Smooth muscle cell (in vitro differentiated cells): ENCODE measurements around the gene ITGA3. TPM values are rescaled to one million over a fixed set of nuclear protein-coding genes. Genes with fewer than 3 reads are reported as not detected.

Experiments
- DNase-seq: peaks from one replicate; lab custom pipeline; 2025; ENCODE audit not compliant: unreplicated experiment; lab: John Stamatoyannopoulos, UW
- H2AFZ ChIP-seq: fragments of 200-600 bp; sonication (generic); 2 replicates; pipeline ENCODE4 v1.6.0; 2016; ENCODE audit warnings: antibody characterized with exemption, low read depth, mild to moderate bottlenecking
- H3F3A ChIP-seq: fragments of 200-600 bp; sonication (generic); 2 replicates; pipeline ENCODE4 v1.6.0; 2017; ENCODE audit warnings: antibody characterized with exemption, low read depth
- H3K27ac ChIP-seq: fragments of 200-600 bp; sonication (generic); 2 replicates; pipeline ENCODE4 v1.5.1; 2016; ENCODE audit warnings: low read depth, mild to moderate bottlenecking
- H3K27me3 ChIP-seq: fragments of 200-600 bp; sonication (generic); 2 replicates; pipeline ENCODE4 v1.6.1; 2016; ENCODE audit warnings: low read depth, mild to moderate bottlenecking
- H3K36me3 ChIP-seq: fragments of 200-600 bp; sonication (generic); 2 replicates; pipeline ENCODE4 v1.5.1; 2016; ENCODE audit warnings: low read depth
- H3K4me1 ChIP-seq: fragments of 200-600 bp; sonication (generic); 2 replicates; pipeline ENCODE4 v1.5.1; 2016; ENCODE audit warnings: low read depth
- H3K4me2 ChIP-seq: fragments of 200-600 bp; sonication (generic); 2 replicates; pipeline ENCODE4 v1.6.0; 2016; ENCODE audit warnings: mild to moderate bottlenecking
- H3K4me3 ChIP-seq: fragments of 200-600 bp; sonication (generic); 2 replicates; pipeline ENCODE4 v1.5.1; 2016; ENCODE audit warnings: mild to moderate bottlenecking
- H3K79me2 ChIP-seq: fragments of 200-600 bp; sonication (generic); 2 replicates; pipeline ENCODE4 v1.6.0; 2016; ENCODE audit warnings: low read depth, mild to moderate bottlenecking
- H3K9ac ChIP-seq: fragments of 200-600 bp; sonication (generic); 2 replicates; pipeline ENCODE4 v1.6.0; 2016; ENCODE audit warnings: low read depth
- H3K9me3 ChIP-seq: fragments of 200-600 bp; sonication (generic); replicated peaks from 2 replicates; pipeline ENCODE4 v1.5.1; 2016; ENCODE audit warnings: low read depth
- H4K20me1 ChIP-seq: fragments of 200-600 bp; sonication (generic); 2 replicates; pipeline ENCODE4 v1.6.0; 2016; ENCODE audit warnings: low read depth
- CTCF ChIP-seq: fragments of 200-600 bp; sonication (generic); IDR thresholded peaks from 2 replicates; pipeline ENCODE4 v1.5.1; 2017; ENCODE audit warnings: borderline replicate concordance, mild to moderate bottlenecking, antibody characterized with exemption; ENCODE audit not compliant: insufficient read depth, poor library complexity, severe bottlenecking
- WGBS: methylation state at CpG from one replicate; pipeline ENCODE4 v1.1.7; 2016; ENCODE audit warnings: low lambda C conversion rate; 5-methylcytosine and 5-hydroxymethylcytosine counted together
- polyA plus RNA-seq: library from polyadenylated mRNA; unstranded; fragments of >200 nt; fragmentation: Nextera tagmentation; extraction: Ambion mirVana; gene quantifications from 2 replicates; pipeline ENCODE4 v1.2.1, GENCODE V29; 2016
- total RNA-seq: library from RNA; depleted of rRNA; stranded (reverse); fragments of >200 nt; gene quantifications from 2 replicates; pipeline ENCODE4 v1.2.3, GENCODE V29; 2014

Gene ITGA3
- total and polyA plus RNA-seq, 2 experiments from 2014 or later: 30.0 to 44.7 TPM

DNA sequence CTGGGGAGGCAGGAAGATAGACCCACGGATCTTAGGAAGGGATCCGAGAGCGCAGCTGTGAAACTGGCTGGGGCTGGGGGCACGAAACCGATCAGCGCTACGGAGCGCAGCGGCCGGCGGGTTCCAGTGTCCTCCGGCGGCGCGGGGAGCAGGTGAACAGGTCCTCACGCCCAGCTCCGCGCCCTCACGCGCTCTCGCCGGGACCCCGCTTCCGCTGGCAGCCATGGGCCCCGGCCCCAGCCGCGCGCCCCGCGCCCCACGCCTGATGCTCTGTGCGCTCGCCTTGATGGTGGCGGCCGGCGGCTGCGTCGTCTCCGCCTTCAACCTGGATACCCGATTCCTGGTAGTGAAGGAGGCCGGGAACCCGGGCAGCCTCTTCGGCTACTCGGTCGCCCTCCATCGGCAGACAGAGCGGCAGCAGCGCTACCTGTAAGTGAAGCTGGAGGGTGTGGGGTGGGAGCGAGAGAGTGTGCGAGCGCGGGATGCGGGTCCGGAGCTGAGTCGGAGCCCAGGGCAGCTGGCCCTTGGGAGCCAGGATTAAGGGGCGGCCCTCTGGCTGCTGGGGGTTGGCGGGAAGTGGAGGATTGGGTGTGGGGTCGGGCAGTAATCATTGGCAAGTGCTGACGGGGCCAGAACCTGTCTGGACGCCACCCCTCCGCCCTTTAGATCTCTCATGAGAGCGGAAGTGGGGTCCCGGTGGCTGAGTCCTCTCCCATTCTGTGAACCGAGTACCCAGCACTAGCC is 479 bp downstream of the ITGA3 start:
- 1% methylated on average over 56 of the region's 64 CpGs for WGBS
- peaks cover 31% of the 10 kb centered on the region for H3K4me1 ChIP-seq
- peak; percentile 18 for TF ChIP-seq CTCF
- H2AFZ ChIP-seq: peak overlapping the region; percentile 70
- no peaks in the 10 kb centered on the region for H3K9me3 ChIP-seq
- no peak for DNase-seq
- peaks cover 20% of the 10 kb centered on the region for H4K20me1 ChIP-seq
- H3K4me3 ChIP-seq: peak overlapping the region; percentile 76
- no peaks in the 10 kb centered on the region for H3K36me3 ChIP-seq
- H3F3A ChIP-seq: peaks cover 25% of the 10 kb centered on the region
- H3K9ac ChIP-seq: peak overlapping the region; percentile 37
- peak overlapping the region; percentile 94 for H3K4me2 ChIP-seq
- peaks cover 29% of the 10 kb centered on the region for H3K79me2 ChIP-seq
- H3K27me3 ChIP-seq: no peaks in the 10 kb centered on the region
- H3K27ac ChIP-seq: peak overlapping the region; percentile 62

DNA sequence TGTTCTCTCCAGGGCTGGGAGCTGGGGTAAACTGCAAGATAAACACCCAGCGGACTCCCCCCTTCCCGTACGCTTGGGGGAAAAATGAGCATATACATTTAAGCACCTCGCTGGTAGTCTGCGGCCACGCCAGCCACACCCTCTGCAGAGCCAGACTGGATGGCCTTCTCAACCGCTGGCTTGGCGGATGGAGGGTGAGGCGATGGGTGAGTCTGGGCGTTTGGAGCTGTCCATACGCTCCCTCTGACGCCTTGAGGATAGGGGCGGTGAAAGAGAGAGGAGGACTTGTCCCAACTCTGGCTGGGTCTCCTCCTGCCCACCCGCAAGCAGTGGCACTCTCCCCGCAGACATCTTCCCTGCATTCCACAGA is 1.0 kb downstream of the ITGA3 start:
- Histone ChIP-seq H2AFZ (no peak overlapping the region), H3K27me3 (no peaks in the 10 kb centered on the region), H4K20me1 (peaks cover 20% of the 10 kb centered on the region), H3K4me3 (peak overlapping the region; percentile 76), H3K79me2 (peaks cover 33% of the 10 kb centered on the region), H3K9ac (peak overlapping the region; percentile 37), H3F3A (peaks cover 25% of the 10 kb centered on the region), H3K27ac (peak overlapping the region; percentile 14), H3K9me3 (no peaks in the 10 kb centered on the region), H3K4me1 (peaks cover 31% of the 10 kb centered on the region), H3K36me3 (no peaks in the 10 kb centered on the region), H3K4me2 (peak overlapping the region; percentile 94)
- WGBS: 6% methylated on average over 15 of the region's 15 CpGs
- no peak for TF ChIP-seq CTCF
- no peak for DNase-seq

DNA sequence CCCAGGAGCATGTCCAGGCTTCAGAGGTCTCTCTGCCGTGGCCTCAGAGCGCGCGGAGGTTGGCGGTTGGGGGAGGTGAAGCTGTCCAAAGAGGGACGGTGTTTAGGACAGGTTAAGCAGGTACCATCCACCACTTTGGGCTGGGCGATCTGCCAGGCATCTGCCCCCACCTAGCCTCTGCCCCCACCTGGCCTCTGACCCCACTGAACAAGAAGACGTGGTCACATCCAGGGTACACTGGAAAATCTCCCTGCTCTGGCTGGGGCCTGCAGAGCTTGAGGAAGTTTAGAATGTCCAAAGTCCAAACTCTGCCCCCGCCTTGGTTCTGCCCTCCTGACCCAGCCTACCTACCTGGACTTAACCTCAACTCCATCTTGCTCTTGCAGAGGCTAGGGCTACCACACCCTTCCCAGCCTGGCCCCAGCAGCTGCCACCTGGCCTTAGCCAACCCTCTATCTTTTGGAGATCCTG is 1.6 kb downstream of the ITGA3 start:
- no peaks in the 10 kb centered on the region for H3K27me3 ChIP-seq
- peaks cover 30% of the 10 kb centered on the region for H3K4me1 ChIP-seq
- peaks cover 25% of the 10 kb centered on the region for H3F3A ChIP-seq
- H3K27ac ChIP-seq: no peak overlapping the region
- 88% methylated on average over 9 of the region's 9 CpGs for WGBS
- no peak overlapping the region for H2AFZ ChIP-seq
- H3K79me2 ChIP-seq: peaks cover 33% of the 10 kb centered on the region
- peaks cover 20% of the 10 kb centered on the region for H4K20me1 ChIP-seq
- no peak overlapping the region for H3K9ac ChIP-seq
- DNase-seq: no peak
- H3K9me3 ChIP-seq: no peaks in the 10 kb centered on the region
- no peak for TF ChIP-seq CTCF
- peak overlapping the region; percentile 94 for H3K4me2 ChIP-seq
- no peaks in the 10 kb centered on the region for H3K36me3 ChIP-seq
- H3K4me3 ChIP-seq: peak overlapping the region; percentile 76
